Smooth muscle cell (in vitro differentiated cells): ENCODE measurements around the gene MIDN. TPM values are rescaled to one million over a fixed set of nuclear protein-coding genes. Genes with fewer than 3 reads are reported as not detected.

Source experiments
- DNase-seq: peaks from one replicate; lab custom pipeline; 2025; ENCODE audit not compliant: unreplicated experiment; lab: John Stamatoyannopoulos, UW
- H2AFZ ChIP-seq: fragments of 200-600 bp; sonication (generic); 2 replicates; pipeline ENCODE4 v1.6.0; 2016; ENCODE audit warnings: antibody characterized with exemption, low read depth, mild to moderate bottlenecking
- H3F3A ChIP-seq: fragments of 200-600 bp; sonication (generic); 2 replicates; pipeline ENCODE4 v1.6.0; 2017; ENCODE audit warnings: antibody characterized with exemption, low read depth
- H3K27ac ChIP-seq: fragments of 200-600 bp; sonication (generic); 2 replicates; pipeline ENCODE4 v1.5.1; 2016; ENCODE audit warnings: low read depth, mild to moderate bottlenecking
- H3K27me3 ChIP-seq: fragments of 200-600 bp; sonication (generic); 2 replicates; pipeline ENCODE4 v1.6.1; 2016; ENCODE audit warnings: low read depth, mild to moderate bottlenecking
- H3K36me3 ChIP-seq: fragments of 200-600 bp; sonication (generic); 2 replicates; pipeline ENCODE4 v1.5.1; 2016; ENCODE audit warnings: low read depth
- H3K4me1 ChIP-seq: fragments of 200-600 bp; sonication (generic); 2 replicates; pipeline ENCODE4 v1.5.1; 2016; ENCODE audit warnings: low read depth
- H3K4me2 ChIP-seq: fragments of 200-600 bp; sonication (generic); 2 replicates; pipeline ENCODE4 v1.6.0; 2016; ENCODE audit warnings: mild to moderate bottlenecking
- H3K4me3 ChIP-seq: fragments of 200-600 bp; sonication (generic); 2 replicates; pipeline ENCODE4 v1.5.1; 2016; ENCODE audit warnings: mild to moderate bottlenecking
- H3K79me2 ChIP-seq: fragments of 200-600 bp; sonication (generic); 2 replicates; pipeline ENCODE4 v1.6.0; 2016; ENCODE audit warnings: low read depth, mild to moderate bottlenecking
- H3K9ac ChIP-seq: fragments of 200-600 bp; sonication (generic); 2 replicates; pipeline ENCODE4 v1.6.0; 2016; ENCODE audit warnings: low read depth
- H3K9me3 ChIP-seq: fragments of 200-600 bp; sonication (generic); replicated peaks from 2 replicates; pipeline ENCODE4 v1.5.1; 2016; ENCODE audit warnings: low read depth
- H4K20me1 ChIP-seq: fragments of 200-600 bp; sonication (generic); 2 replicates; pipeline ENCODE4 v1.6.0; 2016; ENCODE audit warnings: low read depth
- CTCF ChIP-seq: fragments of 200-600 bp; sonication (generic); IDR thresholded peaks from 2 replicates; pipeline ENCODE4 v1.5.1; 2017; ENCODE audit warnings: borderline replicate concordance, mild to moderate bottlenecking, antibody characterized with exemption; ENCODE audit not compliant: insufficient read depth, poor library complexity, severe bottlenecking
- WGBS: methylation state at CpG from one replicate; pipeline ENCODE4 v1.1.7; 2016; ENCODE audit warnings: low lambda C conversion rate; 5-methylcytosine and 5-hydroxymethylcytosine counted together
- polyA plus RNA-seq: library from polyadenylated mRNA; unstranded; fragments of >200 nt; fragmentation: Nextera tagmentation; extraction: Ambion mirVana; gene quantifications from 2 replicates; pipeline ENCODE4 v1.2.1, GENCODE V29; 2016
- total RNA-seq: library from RNA; depleted of rRNA; stranded (reverse); fragments of >200 nt; gene quantifications from 2 replicates; pipeline ENCODE4 v1.2.3, GENCODE V29; 2014

The MIDN gene
- total and polyA plus RNA-seq, 2 experiments from 2014 or later, result 58.5 to 65.3 TPM

- no peaks in the 10 kb centered on the region for H3K79me2 ChIP-seq
- H3F3A ChIP-seq, result peaks cover 8% of the 10 kb centered on the region
- TF ChIP-seq CTCF, result no peak
- no peak overlapping the region for H3K4me2 ChIP-seq
- H2AFZ ChIP-seq, result no peak overlapping the region
- peaks cover 50% of the 10 kb centered on the region for H4K20me1 ChIP-seq
- no peak overlapping the region for H3K9ac ChIP-seq
- no peaks in the 10 kb centered on the region for H3K36me3 ChIP-seq
- H3K4me1 ChIP-seq, result no peaks in the 10 kb centered on the region
- no peak for DNase-seq
- H3K9me3 ChIP-seq, result no peaks in the 10 kb centered on the region
- H3K27me3 ChIP-seq, result no peaks in the 10 kb centered on the region
- no peak overlapping the region for H3K4me3 ChIP-seq
- WGBS, result 94% methylated on average over 43 of the region's 61 CpGs
- no peak overlapping the region for H3K27ac ChIP-seq
Observed at GRCh38 chr19:1229924-1230782, 18.2 kb upstream of the MIDN start.

- H3K4me1 ChIP-seq, result no peaks in the 10 kb centered on the region
- no peak overlapping the region for H2AFZ ChIP-seq
- no peaks in the 10 kb centered on the region for H3K27me3 ChIP-seq
- H3K4me2 ChIP-seq, result no peak overlapping the region
- H3K9ac ChIP-seq, result no peak overlapping the region
- H3K36me3 ChIP-seq, result no peaks in the 10 kb centered on the region
- no peak for DNase-seq
- no peaks in the 10 kb centered on the region for H3K9me3 ChIP-seq
- H3K79me2 ChIP-seq, result peaks cover 4% of the 10 kb centered on the region
- no peak for TF ChIP-seq CTCF
- peaks cover 51% of the 10 kb centered on the region for H4K20me1 ChIP-seq
- no peak overlapping the region for H3K4me3 ChIP-seq
- 97% methylated on average over 16 of the region's 38 CpGs for WGBS
- H3K27ac ChIP-seq, result no peak overlapping the region
- H3F3A ChIP-seq, result peaks cover 8% of the 10 kb centered on the region
Observed at GRCh38 chr19:1230783-1231489, 17.4 kb upstream of the MIDN start.

DNA sequence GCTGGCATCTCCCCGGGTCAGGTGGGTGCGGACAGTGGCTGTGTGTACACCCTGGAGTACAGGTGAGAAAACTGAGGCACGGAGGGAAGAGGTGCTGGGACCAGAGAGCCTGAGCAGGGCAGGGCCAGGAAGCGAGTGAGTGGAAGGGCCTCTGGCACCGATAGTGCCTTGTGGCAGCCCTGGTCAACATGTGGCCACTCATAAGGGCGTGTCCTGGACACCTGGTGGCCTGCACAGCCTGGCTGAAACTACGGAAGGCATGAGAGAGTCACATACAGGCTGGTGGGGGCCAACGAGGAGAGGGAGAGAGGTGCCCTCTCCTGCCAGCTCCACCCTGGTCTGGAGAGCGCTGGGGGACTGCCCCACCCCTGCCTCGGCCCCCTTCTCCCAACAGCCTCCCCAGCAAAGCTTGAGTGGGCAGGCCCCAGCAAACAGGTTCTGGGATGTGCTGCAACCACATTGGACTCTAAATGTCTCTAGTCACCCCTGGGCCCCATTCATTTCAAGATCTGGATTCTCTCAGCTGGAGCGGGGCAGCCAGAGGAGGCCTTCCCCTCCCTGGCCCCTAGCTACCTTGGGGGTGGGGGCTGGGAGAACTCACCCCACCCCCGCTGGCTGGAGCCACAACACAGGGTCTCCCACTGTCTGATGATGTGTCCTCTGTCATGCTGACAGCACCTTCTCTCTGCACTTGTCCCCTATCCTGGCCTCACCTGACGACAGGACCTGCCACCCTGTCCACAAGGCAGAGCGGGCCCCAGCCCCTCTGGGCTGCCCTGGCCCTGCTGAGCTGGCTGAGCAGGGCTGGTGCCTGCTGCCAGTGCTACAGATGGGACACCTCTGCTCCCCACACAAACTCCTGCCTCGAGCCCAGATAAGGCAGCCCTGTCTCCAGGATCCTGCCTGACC lies 16.4 kb upstream of the MIDN start:
- no peaks in the 10 kb centered on the region for H3K27me3 ChIP-seq
- peaks cover 4% of the 10 kb centered on the region for H3K4me1 ChIP-seq
- peaks cover 4% of the 10 kb centered on the region for H3K79me2 ChIP-seq
- DNase-seq, result no peak
- no peak overlapping the region for H3K4me2 ChIP-seq
- H4K20me1 ChIP-seq, result peaks cover 53% of the 10 kb centered on the region
- no peak overlapping the region for H3K4me3 ChIP-seq
- TF ChIP-seq CTCF, result no peak
- no peaks in the 10 kb centered on the region for H3K9me3 ChIP-seq
- no peak overlapping the region for H3K9ac ChIP-seq
- 75% methylated on average over 14 of the region's 15 CpGs for WGBS
- no peak overlapping the region for H3K27ac ChIP-seq
- peaks cover 8% of the 10 kb centered on the region for H3F3A ChIP-seq
- H3K36me3 ChIP-seq, result no peaks in the 10 kb centered on the region
- H2AFZ ChIP-seq, result no peak overlapping the region
